ENCODE measurements around the gene COMT. TPM values are rescaled to one million over a fixed set of nuclear protein-coding genes. Genes with fewer than 3 reads are reported as not detected.

The COMT gene
- total and polyA plus RNA-seq, 9 of the 15 experiments (the other 6 are each of a cell fraction or from before 2014, with no cell fraction given), result 12.5 to 351 (median 155) TPM

- TF ChIP-seq, protein P1, sequence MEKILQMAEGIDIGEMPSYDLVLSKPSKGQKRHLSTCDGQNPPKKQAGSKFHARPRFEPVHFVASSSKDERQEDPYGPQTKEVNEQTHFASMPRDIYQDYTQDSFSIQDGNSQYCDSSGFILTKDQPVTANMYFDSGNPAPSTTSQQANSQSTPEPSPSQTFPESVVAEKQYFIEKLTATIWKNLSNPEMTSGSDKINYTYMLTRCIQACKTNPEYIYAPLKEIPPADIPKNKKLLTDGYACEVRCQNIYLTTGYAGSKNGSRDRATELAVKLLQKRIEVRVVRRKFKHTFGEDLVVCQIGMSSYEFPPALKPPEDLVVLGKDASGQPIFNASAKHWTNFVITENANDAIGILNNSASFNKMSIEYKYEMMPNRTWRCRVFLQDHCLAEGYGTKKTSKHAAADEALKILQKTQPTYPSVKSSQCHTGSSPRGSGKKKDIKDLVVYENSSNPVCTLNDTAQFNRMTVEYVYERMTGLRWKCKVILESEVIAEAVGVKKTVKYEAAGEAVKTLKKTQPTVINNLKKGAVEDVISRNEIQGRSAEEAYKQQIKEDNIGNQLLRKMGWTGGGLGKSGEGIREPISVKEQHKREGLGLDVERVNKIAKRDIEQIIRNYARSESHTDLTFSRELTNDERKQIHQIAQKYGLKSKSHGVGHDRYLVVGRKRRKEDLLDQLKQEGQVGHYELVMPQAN (IDR thresholded peaks at IDR 0.05; ENCODE audit: borderline replicate concordance), result no peak
- TF ChIP-seq NCOR1 (IDR thresholded peaks at IDR 0.05), result no peak
- no peak for TF ChIP-seq BCL6 (CRISPR knock-in tag; IDR thresholded peaks at IDR 0.05)
- peak; percentile 63; the same call in 1 of the 2 replicates for TF ChIP-seq L3MBTL2 (IDR thresholded peaks at IDR 0.05)
- TF ChIP-seq SMAD1 (IDR thresholded peaks at IDR 0.05; ENCODE audit: low read depth, low read length, partially characterized antibody), result no peak
- no peak for TF ChIP-seq MXD1 (CRISPR knock-in tag; IDR thresholded peaks at IDR 0.05; ENCODE audit: borderline replicate concordance, poor library complexity, severe bottlenecking)
- TF ChIP-seq KAT8 (IDR thresholded peaks at IDR 0.05; ENCODE audit: low read depth), result no peak
- 0 out of 2 replicates have a peak, but pooled peaks have one; percentile 11 for TF ChIP-seq SMAD4 (CRISPR knock-in tag; conservative IDR thresholded peaks at IDR 0.05)
- no peak for TF ChIP-seq KAT2B (IDR thresholded peaks at IDR 0.05; ENCODE audit: low read depth, low read length)
- TF ChIP-seq MXI1 (IDR thresholded peaks at IDR 0.05; ENCODE audit: low read depth, low read length), result no peak
- no peak for TF ChIP-seq ZNF274 (IDR thresholded peaks at IDR 0.05; ENCODE audit: borderline replicate concordance, low read depth, low read length)
- TF ChIP-seq CHD1 (IDR thresholded peaks at IDR 0.05; ENCODE audit: low read length), result no peak
- TF ChIP-seq RFX5 (IDR thresholded peaks at IDR 0.05; ENCODE audit: low read depth, low read length), result no peak
- TF ChIP-seq HCFC1 (IDR thresholded peaks at IDR 0.05; ENCODE audit: low read depth, low read length), result peak; percentile 62
- TF ChIP-seq ZNF24 (IDR thresholded peaks at IDR 0.05), result peak; percentile 56; the same call in 1 of the 2 replicates
- TF ChIP-seq ATF2 (CRISPR knock-in tag; IDR thresholded peaks at IDR 0.05), result no peak
- peak; percentile 41; the same call in 1 of the 2 replicates for TF ChIP-seq KLF1 (tag; IDR thresholded peaks at IDR 0.05)
- peak; percentile 43; the same call in 1 of the 2 replicates for TF ChIP-seq CREB1 (IDR thresholded peaks at IDR 0.05)
- no peak for TF ChIP-seq CREB1 (CRISPR knock-in tag; IDR thresholded peaks at IDR 0.05)
- TF ChIP-seq CAMTA2 (CRISPR knock-in tag; conservative IDR thresholded peaks at IDR 0.05), result no peak
- TF ChIP-seq KLF13 (tag; IDR thresholded peaks at IDR 0.05; ENCODE audit: borderline replicate concordance, low read depth), result no peak; the same call in 1 of the 2 replicates
- no peak for TF ChIP-seq ZNF668 (CRISPR knock-in tag; IDR thresholded peaks at IDR 0.05)
- TF ChIP-seq, protein P2, sequence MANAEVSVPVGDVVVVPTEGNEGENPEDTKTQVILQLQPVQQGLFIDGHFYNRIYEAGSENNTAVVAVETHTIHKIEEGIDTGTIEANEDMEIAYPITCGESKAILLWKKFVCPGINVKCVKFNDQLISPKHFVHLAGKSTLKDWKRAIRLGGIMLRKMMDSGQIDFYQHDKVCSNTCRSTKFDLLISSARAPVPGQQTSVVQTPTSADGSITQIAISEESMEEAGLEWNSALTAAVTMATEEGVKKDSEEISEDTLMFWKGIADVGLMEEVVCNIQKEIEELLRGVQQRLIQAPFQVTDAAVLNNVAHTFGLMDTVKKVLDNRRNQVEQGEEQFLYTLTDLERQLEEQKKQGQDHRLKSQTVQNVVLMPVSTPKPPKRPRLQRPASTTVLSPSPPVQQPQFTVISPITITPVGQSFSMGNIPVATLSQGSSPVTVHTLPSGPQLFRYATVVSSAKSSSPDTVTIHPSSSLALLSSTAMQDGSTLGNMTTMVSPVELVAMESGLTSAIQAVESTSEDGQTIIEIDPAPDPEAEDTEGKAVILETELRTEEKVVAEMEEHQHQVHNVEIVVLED (CRISPR knock-in tag; IDR thresholded peaks at IDR 0.05), result no peak
Observed at GRCh38 chr22:19970479-19971275, 29.1 kb downstream of the COMT start (continued).
